Astrocyte (in vitro differentiated cells and primary cell): ENCODE data around the gene GRM4. TPM values are rescaled to one million over a fixed set of nuclear protein-coding genes. Genes with fewer than 3 reads are reported as not detected.

Source experiments
- DNase-seq: peaks from one replicate; pipeline ENCODE4 v3.0.0-alpha.2; 2010; ENCODE audit warnings: low read depth
- FAIRE-seq: peaks from 2 replicates; lab custom pipeline; 2011; peaks lifted over from hg19 to GRCh38; lab: Jason Lieb, UNC
- H2AFZ ChIP-seq: 2 replicates; pipeline ENCODE4 v1.6.0; 2012; ENCODE audit warnings: low read depth, low read length, inconsistent platforms
- H3K27ac ChIP-seq: 2 replicates; pipeline ENCODE4 v1.5.1; 2011; ENCODE audit warnings: low read depth, low read length, inconsistent platforms
- H3K27me3 ChIP-seq: 2 replicates; pipeline ENCODE4 v1.6.0; 2011; ENCODE audit warnings: low read length, inconsistent platforms; ENCODE audit not compliant: insufficient read depth
- H3K36me3 ChIP-seq: 2 replicates; pipeline ENCODE4 v1.5.1; 2011; ENCODE audit warnings: low read length, inconsistent platforms; ENCODE audit not compliant: insufficient read depth
- H3K4me1 ChIP-seq: 2 replicates; pipeline ENCODE4 v1.5.1; 2011; ENCODE audit warnings: low read length, inconsistent platforms; ENCODE audit not compliant: insufficient read depth
- H3K4me2 ChIP-seq: 2 replicates; pipeline ENCODE4 v1.6.0; 2012; ENCODE audit warnings: low read length, inconsistent platforms
- H3K4me3 ChIP-seq: 2 replicates; pipeline ENCODE4 v1.5.1; 2011; ENCODE audit warnings: low read depth, mild to moderate bottlenecking, low read length, inconsistent platforms; ENCODE audit not compliant: insufficient read depth
- H3K79me2 ChIP-seq: 2 replicates; pipeline ENCODE4 v1.6.0; 2012; ENCODE audit warnings: mild to moderate bottlenecking, low read length, inconsistent platforms; ENCODE audit not compliant: insufficient read depth
- H3K9ac ChIP-seq: 2 replicates; pipeline ENCODE4 v1.6.0; 2012; ENCODE audit warnings: mild to moderate bottlenecking, low read length, inconsistent platforms
- H3K9me3 ChIP-seq: 2 replicates; pipeline ENCODE4 v1.5.1; 2012; ENCODE audit warnings: low read depth, mild to moderate bottlenecking, low read length, inconsistent platforms; ENCODE audit not compliant: insufficient read depth
- H4K20me1 ChIP-seq: 2 replicates; pipeline ENCODE4 v1.6.0; 2012; ENCODE audit warnings: low read length, inconsistent platforms; ENCODE audit not compliant: insufficient read depth
- H3K27ac Mint-ChIP-seq: one replicate; pipeline ENCODE4 v1.8.0; 2021; ENCODE audit warnings: mild to moderate bottlenecking, mixed read lengths; ENCODE audit not compliant: unreplicated experiment
- H3K27me3 Mint-ChIP-seq: one replicate; pipeline ENCODE4 v1.8.0; 2021; ENCODE audit warnings: low read depth, mixed read lengths; ENCODE audit not compliant: unreplicated experiment
- H3K36me3 Mint-ChIP-seq: one replicate; pipeline ENCODE4 v1.8.0; 2021; ENCODE audit warnings: low read depth, mixed read lengths; ENCODE audit not compliant: unreplicated experiment
- H3K4me1 Mint-ChIP-seq: one replicate; pipeline ENCODE4 v1.8.0; 2021; ENCODE audit warnings: low read depth, mixed read lengths; ENCODE audit not compliant: unreplicated experiment
- H3K4me3 Mint-ChIP-seq: one replicate; pipeline ENCODE4 v1.8.0; 2021; ENCODE audit warnings: mild to moderate bottlenecking, moderate library complexity, mixed read lengths; ENCODE audit not compliant: unreplicated experiment
- H3K9me3 Mint-ChIP-seq: one replicate; pipeline ENCODE4 v1.8.0; 2021; ENCODE audit warnings: mild to moderate bottlenecking, mixed read lengths; ENCODE audit not compliant: unreplicated experiment
- EZH2 ChIP-seq: IDR thresholded peaks from 2 replicates; pipeline ENCODE4 v1.6.1; 2012; ENCODE audit warnings: mild to moderate bottlenecking, low read length, inconsistent platforms; ENCODE audit not compliant: insufficient read depth
- total RNA-seq: library from RNA; stranded (reverse); gene quantifications from 2 replicates; pipeline ENCODE4 v1.2.1, GENCODE V29; 2021
- TF ChIP-seq, protein P1 (sequence below): IDR thresholded peaks from 2 replicates; pipeline ENCODE4 v1.5.1; 2011; ENCODE audit warnings: low read depth, mild to moderate bottlenecking, inconsistent platforms, low read length, moderate library complexity; ENCODE audit not compliant: insufficient read depth

The GRM4 gene
- total RNA-seq, 1 donor from 2014 or later = 0.30 TPM

DNA sequence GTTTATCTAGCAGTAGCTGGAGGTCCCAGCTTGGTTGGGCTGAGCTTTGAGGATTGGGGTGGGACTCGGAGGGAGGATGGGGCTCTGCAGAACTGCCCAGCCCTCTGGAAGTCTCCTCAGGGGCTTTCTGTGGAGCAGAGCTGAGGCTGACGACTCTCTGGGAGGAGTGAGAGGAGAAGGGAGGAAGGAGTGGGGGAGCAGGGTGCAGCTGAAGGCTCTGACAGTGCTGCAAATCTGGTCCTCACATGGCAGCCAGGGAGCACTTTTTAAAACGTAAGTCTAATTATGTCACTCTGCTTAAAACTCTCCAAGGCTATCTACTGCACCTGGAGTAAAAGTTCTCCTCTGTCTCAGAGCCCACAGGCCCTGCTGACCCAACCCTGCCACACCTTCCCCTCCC is 32.4 kb downstream of the GRM4 start:
- no peak overlapping the region for H3K27ac Mint-ChIP-seq
- Histone ChIP-seq H3K27ac (no peak overlapping the region), H3K4me1 (no peaks in the 10 kb centered on the region), H4K20me1 (no peaks in the 10 kb centered on the region), H3K9me3 (no peaks in the 10 kb centered on the region), H3K9ac (no peak overlapping the region), H2AFZ (no peak overlapping the region), H3K36me3 (no peaks in the 10 kb centered on the region), H3K27me3 (peaks cover 20% of the 10 kb centered on the region), H3K4me2 (no peak overlapping the region), H3K79me2 (no peaks in the 10 kb centered on the region), H3K4me3 (no peak overlapping the region)
- no peak for FAIRE-seq
- TF ChIP-seq, protein P1, sequence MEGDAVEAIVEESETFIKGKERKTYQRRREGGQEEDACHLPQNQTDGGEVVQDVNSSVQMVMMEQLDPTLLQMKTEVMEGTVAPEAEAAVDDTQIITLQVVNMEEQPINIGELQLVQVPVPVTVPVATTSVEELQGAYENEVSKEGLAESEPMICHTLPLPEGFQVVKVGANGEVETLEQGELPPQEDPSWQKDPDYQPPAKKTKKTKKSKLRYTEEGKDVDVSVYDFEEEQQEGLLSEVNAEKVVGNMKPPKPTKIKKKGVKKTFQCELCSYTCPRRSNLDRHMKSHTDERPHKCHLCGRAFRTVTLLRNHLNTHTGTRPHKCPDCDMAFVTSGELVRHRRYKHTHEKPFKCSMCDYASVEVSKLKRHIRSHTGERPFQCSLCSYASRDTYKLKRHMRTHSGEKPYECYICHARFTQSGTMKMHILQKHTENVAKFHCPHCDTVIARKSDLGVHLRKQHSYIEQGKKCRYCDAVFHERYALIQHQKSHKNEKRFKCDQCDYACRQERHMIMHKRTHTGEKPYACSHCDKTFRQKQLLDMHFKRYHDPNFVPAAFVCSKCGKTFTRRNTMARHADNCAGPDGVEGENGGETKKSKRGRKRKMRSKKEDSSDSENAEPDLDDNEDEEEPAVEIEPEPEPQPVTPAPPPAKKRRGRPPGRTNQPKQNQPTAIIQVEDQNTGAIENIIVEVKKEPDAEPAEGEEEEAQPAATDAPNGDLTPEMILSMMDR = no peak
- DNase-seq = no peak
- H3K4me3 Mint-ChIP-seq = no peak overlapping the region
- H3K4me1 Mint-ChIP-seq = no peaks in the 10 kb centered on the region
- H3K36me3 Mint-ChIP-seq = no peaks in the 10 kb centered on the region
- H3K27me3 Mint-ChIP-seq = peaks cover 81% of the 10 kb centered on the region
- H3K9me3 Mint-ChIP-seq = peaks cover 2% of the 10 kb centered on the region

GRCh38 chr6:34112126-34112525 is 33.8 kb downstream of the GRM4 start:
- peaks cover 82% of the 10 kb centered on the region for H3K27me3 Mint-ChIP-seq
- no peak overlapping the region for H3K4me3 Mint-ChIP-seq
- no peak for FAIRE-seq

GRCh38 chr6:34110610-34111009 is 35.3 kb downstream of the GRM4 start:
- Mint-ChIP-seq H3K4me1 (no peaks in the 10 kb centered on the region), H3K9me3 (peaks cover 2% of the 10 kb centered on the region), H3K27ac (no peak overlapping the region), H3K36me3 (no peaks in the 10 kb centered on the region), H3K4me3 (no peak overlapping the region), H3K27me3 (peaks cover 78% of the 10 kb centered on the region)
- no peak for FAIRE-seq
- H3K36me3 ChIP-seq = no peaks in the 10 kb centered on the region
- no peaks in the 10 kb centered on the region for H4K20me1 ChIP-seq
- H3K27me3 ChIP-seq = peaks cover 11% of the 10 kb centered on the region
- no peak overlapping the region for H2AFZ ChIP-seq
- no peaks in the 10 kb centered on the region for H3K9me3 ChIP-seq
- H3K4me1 ChIP-seq = no peaks in the 10 kb centered on the region
- no peak overlapping the region for H3K4me2 ChIP-seq
- H3K4me3 ChIP-seq = no peak overlapping the region
- H3K27ac ChIP-seq = no peak overlapping the region
- H3K79me2 ChIP-seq = no peaks in the 10 kb centered on the region
- TF ChIP-seq EZH2 = no peak
- TF ChIP-seq, protein P1 = no peak
- no peak for DNase-seq
- no peak overlapping the region for H3K9ac ChIP-seq

More at GRCh38 chr6:34112126-34112525, 33.8 kb downstream of the GRM4 start:
- Histone ChIP-seq H4K20me1 (no peaks in the 10 kb centered on the region), H3K4me2 (no peak overlapping the region), H2AFZ (no peak overlapping the region), H3K27ac (no peak overlapping the region), H3K27me3 (peaks cover 17% of the 10 kb centered on the region), H3K9ac (no peak overlapping the region), H3K9me3 (no peaks in the 10 kb centered on the region), H3K79me2 (no peaks in the 10 kb centered on the region), H3K36me3 (no peaks in the 10 kb centered on the region), H3K4me1 (no peaks in the 10 kb centered on the region), H3K4me3 (no peak overlapping the region)
- Mint-ChIP-seq H3K4me1 (no peaks in the 10 kb centered on the region), H3K9me3 (peaks cover 2% of the 10 kb centered on the region), H3K27ac (no peak overlapping the region), H3K36me3 (no peaks in the 10 kb centered on the region)
- no peak for TF ChIP-seq EZH2
- TF ChIP-seq, protein P1 = no peak
- no peak for DNase-seq
